Esophagus squamous epithelium (tissue), 4 donors: ENCODE data around the gene SMARCA2.

Experiments
- POLR2A ChIP-seq, 4 donors: fragments of 450-650 bp; IDR thresholded peaks; one replicate each; pipeline ENCODE4 v1.6.1; 2017; ENCODE audit warnings: antibody characterized with exemption in 4 of 4, mild to moderate bottlenecking in 4 of 4, moderate library complexity in 3 of 4
- TF ChIP-seq, protein P1 (sequence below), 6 experiments: fragments of 450-650 bp in 4 of 6; fragments of 200-600 bp in 2 of 6; sonication (generic) in 2 of 6; IDR thresholded peaks; one replicate each; pipeline ENCODE4 v1.5.1; 2016 to 2019; ENCODE audit warnings: antibody characterized with exemption in 6 of 6, mild to moderate bottlenecking in 4 of 6, moderate library complexity in 4 of 6

DNA sequence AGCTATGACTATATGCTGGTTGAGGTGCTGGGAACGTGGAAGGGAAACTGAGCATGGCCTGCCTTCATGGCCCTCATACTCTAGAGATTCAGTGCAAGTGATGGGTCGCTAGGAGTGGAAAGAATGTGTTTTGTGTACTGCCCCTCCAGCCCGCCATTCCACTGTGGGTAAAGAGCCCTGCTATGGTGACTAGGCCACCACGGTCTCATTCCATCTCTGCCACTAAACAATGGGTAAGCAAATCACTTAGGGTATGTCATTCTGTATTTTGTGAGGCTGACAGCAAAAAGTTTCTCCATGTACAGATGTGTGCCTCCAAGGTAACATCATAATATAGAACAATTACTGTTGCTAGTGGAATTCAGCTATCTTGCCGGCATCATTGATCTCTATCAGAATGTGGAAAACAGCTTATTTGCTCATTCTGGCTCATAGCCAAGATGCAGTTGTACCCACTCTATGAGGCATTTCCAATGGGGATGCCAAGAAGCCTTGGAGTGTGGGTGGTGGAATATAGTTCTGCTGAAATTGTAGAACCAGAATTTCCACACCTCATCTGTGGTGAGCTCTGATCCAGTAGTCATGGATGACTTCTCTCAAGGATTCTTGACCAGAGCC, 12.5 kb downstream of the SMARCA2 start:
- TF ChIP-seq, protein P1, sequence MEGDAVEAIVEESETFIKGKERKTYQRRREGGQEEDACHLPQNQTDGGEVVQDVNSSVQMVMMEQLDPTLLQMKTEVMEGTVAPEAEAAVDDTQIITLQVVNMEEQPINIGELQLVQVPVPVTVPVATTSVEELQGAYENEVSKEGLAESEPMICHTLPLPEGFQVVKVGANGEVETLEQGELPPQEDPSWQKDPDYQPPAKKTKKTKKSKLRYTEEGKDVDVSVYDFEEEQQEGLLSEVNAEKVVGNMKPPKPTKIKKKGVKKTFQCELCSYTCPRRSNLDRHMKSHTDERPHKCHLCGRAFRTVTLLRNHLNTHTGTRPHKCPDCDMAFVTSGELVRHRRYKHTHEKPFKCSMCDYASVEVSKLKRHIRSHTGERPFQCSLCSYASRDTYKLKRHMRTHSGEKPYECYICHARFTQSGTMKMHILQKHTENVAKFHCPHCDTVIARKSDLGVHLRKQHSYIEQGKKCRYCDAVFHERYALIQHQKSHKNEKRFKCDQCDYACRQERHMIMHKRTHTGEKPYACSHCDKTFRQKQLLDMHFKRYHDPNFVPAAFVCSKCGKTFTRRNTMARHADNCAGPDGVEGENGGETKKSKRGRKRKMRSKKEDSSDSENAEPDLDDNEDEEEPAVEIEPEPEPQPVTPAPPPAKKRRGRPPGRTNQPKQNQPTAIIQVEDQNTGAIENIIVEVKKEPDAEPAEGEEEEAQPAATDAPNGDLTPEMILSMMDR (IDR thresholded peaks at IDR 0.05): no peak
- TF ChIP-seq POLR2A (IDR thresholded peaks at IDR 0.05): no peak
